Measurements from ENCODE around the gene PCIF1. TPM values are rescaled to one million over a fixed set of nuclear protein-coding genes. Genes with fewer than 3 reads are reported as not detected.

PCIF1 gene
- total RNA-seq = 10 to 100 TPM; 29.2 to 37.8 (median 35.1) TPM
- long read RNA-seq, donor 1, transcript PCIF1-201 (17 exons, 2,747 nt) = major isoform, 34 of 61 reads
- long read RNA-seq, donor 1, partial matches to known transcripts = 14 of 61 reads
- long read RNA-seq, donor 1, other reads (novel, unspliced or antisense) = 12 of 61 reads
- long read RNA-seq, donor 2, transcript PCIF1-201 (17 exons, 2,747 nt) = major isoform, 8 of 15 reads
- long read RNA-seq, donor 2, partial matches to known transcripts = 2 of 15 reads
- long read RNA-seq, donor 2, other reads (novel, unspliced or antisense) = 4 of 15 reads

DNA sequence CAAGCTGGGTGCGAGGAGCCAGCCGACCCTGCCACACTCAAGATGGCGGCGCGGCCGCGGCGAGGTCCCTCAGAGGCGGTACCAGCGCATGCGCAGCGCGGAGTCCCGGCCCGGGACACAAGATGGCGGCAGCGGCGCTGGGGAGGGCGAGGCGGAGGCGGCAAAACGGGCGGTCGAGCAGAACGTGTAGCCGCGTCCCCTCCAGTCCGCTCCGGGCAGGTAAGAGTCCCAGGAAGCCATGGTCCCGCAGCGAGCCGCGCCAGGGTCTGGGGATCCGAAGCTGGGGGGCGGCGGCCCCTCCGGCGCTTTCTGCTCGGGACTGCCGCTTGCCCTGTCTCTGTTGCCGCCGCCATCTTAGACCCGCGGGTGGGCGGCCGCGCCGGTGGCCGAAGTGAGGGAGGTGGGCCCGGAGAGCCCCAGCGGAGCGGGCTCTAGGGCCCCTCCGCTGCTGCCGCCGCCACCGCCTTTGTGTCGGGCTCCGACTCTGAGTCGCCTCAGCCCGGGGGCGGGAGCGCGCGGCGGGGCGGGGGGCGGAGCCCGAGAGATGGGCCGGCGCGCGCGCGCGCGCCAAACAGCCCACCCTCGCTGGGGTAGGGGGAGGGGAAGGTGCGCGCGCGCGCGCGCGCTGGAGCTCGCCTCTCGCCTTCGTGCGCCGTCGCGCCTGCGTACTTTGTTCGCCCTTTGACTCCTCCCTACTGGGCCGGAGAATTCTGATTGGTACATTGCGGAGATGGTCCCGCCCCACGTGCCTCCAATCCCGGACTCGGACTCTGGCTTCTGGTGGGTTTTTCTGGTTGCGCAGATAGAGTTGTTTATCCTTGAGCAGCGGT, at the start of gene PCIF1:
PCIF1 (plus strand) TSS at position 98 of the 830 bp plus-strand sequence. CDS start 4,317 bp downstream, outside the sequence.
- Histone ChIP-seq H3K4me1 (ENCODE audit: low read depth) (peaks cover 6% of the 10 kb centered on the region), H3K9me3 (no peaks in the 10 kb centered on the region), H3K36me3 (ENCODE audit: low read depth) (peaks cover 8% of the 10 kb centered on the region), H3K4me3 (peak within 1 kb of the TSS; percentile 85)
- TF ChIP-seq, protein P1, sequence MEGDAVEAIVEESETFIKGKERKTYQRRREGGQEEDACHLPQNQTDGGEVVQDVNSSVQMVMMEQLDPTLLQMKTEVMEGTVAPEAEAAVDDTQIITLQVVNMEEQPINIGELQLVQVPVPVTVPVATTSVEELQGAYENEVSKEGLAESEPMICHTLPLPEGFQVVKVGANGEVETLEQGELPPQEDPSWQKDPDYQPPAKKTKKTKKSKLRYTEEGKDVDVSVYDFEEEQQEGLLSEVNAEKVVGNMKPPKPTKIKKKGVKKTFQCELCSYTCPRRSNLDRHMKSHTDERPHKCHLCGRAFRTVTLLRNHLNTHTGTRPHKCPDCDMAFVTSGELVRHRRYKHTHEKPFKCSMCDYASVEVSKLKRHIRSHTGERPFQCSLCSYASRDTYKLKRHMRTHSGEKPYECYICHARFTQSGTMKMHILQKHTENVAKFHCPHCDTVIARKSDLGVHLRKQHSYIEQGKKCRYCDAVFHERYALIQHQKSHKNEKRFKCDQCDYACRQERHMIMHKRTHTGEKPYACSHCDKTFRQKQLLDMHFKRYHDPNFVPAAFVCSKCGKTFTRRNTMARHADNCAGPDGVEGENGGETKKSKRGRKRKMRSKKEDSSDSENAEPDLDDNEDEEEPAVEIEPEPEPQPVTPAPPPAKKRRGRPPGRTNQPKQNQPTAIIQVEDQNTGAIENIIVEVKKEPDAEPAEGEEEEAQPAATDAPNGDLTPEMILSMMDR (IDR thresholded peaks at IDR 0.05) = no peak
- ATAC-seq = peak; percentile 94
- intact Hi-C loops (cut with DNase I, micrococcal nuclease) = loop anchor here in 1 of 2 donors (10.0 kb wide), 1 partner anchor 110 kb away; the partner anchor contains the start of gene TNNC2
- peak; percentile 98 for DNase-seq

DNA sequence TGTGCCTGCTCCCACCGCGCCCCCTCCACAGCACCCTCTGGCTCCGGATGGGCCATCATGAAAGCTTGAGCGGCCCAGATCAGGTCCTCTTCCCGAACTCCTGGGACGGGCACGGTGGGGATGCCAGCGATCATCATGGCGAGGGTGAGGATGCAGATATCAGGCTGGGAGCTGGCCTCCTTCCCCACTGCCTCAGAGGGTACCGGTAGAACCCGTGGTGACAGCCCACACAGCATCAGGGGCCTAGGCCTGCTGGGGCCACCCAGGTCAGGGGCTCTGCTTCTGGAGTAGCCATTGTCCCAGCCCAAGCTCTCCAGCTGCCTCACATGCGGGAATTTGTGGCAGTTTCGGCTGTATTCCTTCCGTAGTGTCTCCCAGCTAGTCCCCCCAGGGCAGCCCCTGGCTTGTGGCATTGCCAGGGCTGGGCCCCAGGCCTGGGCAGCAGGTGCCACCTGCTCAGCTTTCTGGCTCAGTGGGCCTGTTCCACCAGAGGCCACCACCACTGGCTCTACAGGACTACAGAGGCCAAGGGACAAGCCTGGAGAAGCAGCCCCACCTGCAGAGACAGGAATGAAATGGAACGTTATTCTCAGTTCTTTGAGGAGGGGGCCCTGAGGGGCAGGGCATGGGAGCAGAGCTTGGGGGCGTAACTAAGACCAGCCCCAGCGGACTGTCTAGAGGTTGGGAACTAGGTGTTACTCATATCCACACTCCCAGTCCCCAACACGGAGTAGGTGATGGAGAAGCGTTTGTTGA, 47.7 kb upstream of the PCIF1 start:
- Histone ChIP-seq H3K9me3 (no peaks in the 10 kb centered on the region), H3K36me3 (ENCODE audit: low read depth) (no peaks in the 10 kb centered on the region), H3K4me1 (ENCODE audit: low read depth) (peaks cover 2% of the 10 kb centered on the region), H3K4me3 (no peak overlapping the region)
- TF ChIP-seq, protein P1 (IDR thresholded peaks at IDR 0.05) = no peak
- intact Hi-C loops (cut with DNase I, micrococcal nuclease) = no loop called here
- DNase-seq (no peak), ATAC-seq (no peak)

DNA sequence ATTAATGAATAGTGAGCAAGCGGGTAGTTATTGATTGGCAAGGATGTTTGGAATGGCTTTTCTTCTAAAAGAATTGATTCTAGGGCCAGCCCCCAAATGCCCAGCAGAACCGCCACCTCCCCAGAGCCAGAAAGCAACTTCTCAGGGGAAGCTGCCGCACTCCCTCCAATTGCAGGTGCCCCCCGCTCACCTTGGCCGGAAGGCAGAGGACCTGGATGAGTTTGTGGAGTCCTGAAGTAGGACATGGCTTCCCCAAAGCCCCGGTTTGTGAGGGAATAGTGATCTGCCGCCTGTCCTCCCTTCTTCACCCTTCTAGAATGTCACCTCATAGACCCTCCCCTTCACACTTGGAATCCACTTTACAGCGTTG, 47.2 kb upstream of the PCIF1 start, which contains the start of gene SPATA25:
SPATA25 (minus strand) TSS at position 277 of the 370 bp plus-strand sequence; CDS start at position 245, 32 bp downstream.
- DNase-seq (no peak), ATAC-seq (no peak)
- H3K4me3 ChIP-seq = no peak within 1 kb of the TSS
- H3K4me1 ChIP-seq (ENCODE audit: low read depth) = peaks cover 4% of the 10 kb centered on the region
- intact Hi-C loops (cut with DNase I, micrococcal nuclease) = no loop called here
- no peaks in the 10 kb centered on the region for H3K9me3 ChIP-seq
- TF ChIP-seq, protein P1 (IDR thresholded peaks at IDR 0.05) = no peak
- H3K36me3 ChIP-seq (ENCODE audit: low read depth) = no peaks in the 10 kb centered on the region

DNA sequence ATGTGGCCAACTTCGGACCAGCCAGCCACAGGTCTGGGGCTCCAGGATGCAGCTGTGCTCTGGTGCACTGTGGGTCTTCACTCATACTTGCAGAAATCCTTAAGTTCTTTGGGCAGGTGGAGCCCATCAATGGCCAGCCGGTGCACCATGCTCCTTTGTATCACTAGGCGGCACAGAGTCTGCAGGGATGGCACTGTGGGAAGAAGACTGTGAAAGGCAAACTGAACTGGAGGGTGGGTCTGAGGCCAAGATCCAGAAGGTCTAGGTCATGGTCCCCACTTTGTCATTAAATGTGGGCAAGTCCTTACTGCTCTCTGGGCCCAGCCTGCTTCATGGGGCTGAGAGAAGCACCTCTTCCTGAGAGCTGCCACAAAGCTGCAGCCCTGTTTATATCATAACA, 45.8 kb upstream of the PCIF1 start:
- H3K4me1 ChIP-seq (ENCODE audit: low read depth) = peaks cover 18% of the 10 kb centered on the region
- no peaks in the 10 kb centered on the region for H3K9me3 ChIP-seq
- DNase-seq (no peak), ATAC-seq (no peak)
- H3K36me3 ChIP-seq (ENCODE audit: low read depth) = no peaks in the 10 kb centered on the region
- TF ChIP-seq, protein P1 (IDR thresholded peaks at IDR 0.05) = no peak
- intact Hi-C loops (cut with DNase I, micrococcal nuclease) = no loop called here
- no peak overlapping the region for H3K4me3 ChIP-seq
